Neural progenitor cell (in vitro differentiated cells): ENCODE measurements around the gene CDH23. TPM values are rescaled to one million over a fixed set of nuclear protein-coding genes. Genes with fewer than 3 reads are reported as not detected.

Experiments used
- DNase-seq: peaks from one replicate; pipeline ENCODE4 v3.0.0-alpha.2; 2016; ENCODE audit warnings: low spot score
- H2AFZ ChIP-seq: fragments of 200-600 bp; sonication (generic); replicated peaks from 2 replicates; pipeline ENCODE4 v1.6.1; 2016; ENCODE audit warnings: antibody characterized with exemption
- H3F3A ChIP-seq: fragments of 200-600 bp; sonication (generic); 2 replicates; pipeline ENCODE4 v1.6.1; 2016; ENCODE audit warnings: antibody characterized with exemption, low read depth
- H3K27ac ChIP-seq: fragments of 200-600 bp; sonication (generic); 2 replicates; pipeline ENCODE4 v1.5.1; 2016; ENCODE audit warnings: mild to moderate bottlenecking
- H3K27me3 ChIP-seq: fragments of 200-600 bp; sonication (generic); 2 replicates; pipeline ENCODE4 v1.6.1; 2016; ENCODE audit warnings: mild to moderate bottlenecking, moderate library complexity
- H3K36me3 ChIP-seq: fragments of 200-600 bp; sonication (generic); 2 replicates; pipeline ENCODE4 v1.5.1; 2016
- H3K4me1 ChIP-seq: fragments of 200-600 bp; sonication (generic); 2 replicates; pipeline ENCODE4 v1.6.1; 2016; ENCODE audit warnings: mixed run types
- H3K4me2 ChIP-seq: fragments of 200-600 bp; sonication (generic); 2 replicates; pipeline ENCODE4 v1.6.1; 2016
- H3K4me3 ChIP-seq: fragments of 200-600 bp; sonication (generic); 2 replicates; pipeline ENCODE4 v1.5.1; 2016
- H3K79me2 ChIP-seq: fragments of 200-600 bp; sonication (generic); 2 replicates; pipeline ENCODE4 v1.6.1; 2016; ENCODE audit warnings: low read depth
- H3K9ac ChIP-seq: fragments of 200-600 bp; sonication (generic); 2 replicates; pipeline ENCODE4 v1.6.1; 2016
- H3K9me3 ChIP-seq: fragments of 200-600 bp; sonication (generic); 2 replicates; pipeline ENCODE4 v1.5.1; 2016; ENCODE audit warnings: low read depth
- H4K20me1 ChIP-seq: fragments of 200-600 bp; sonication (generic); 2 replicates; pipeline ENCODE4 v1.6.1; 2016; ENCODE audit warnings: low read depth
- H3K27ac Mint-ChIP-seq: 3 replicates; pipeline ENCODE4 v1.8.0; 2021; ENCODE audit warnings: mixed read lengths
- H3K27me3 Mint-ChIP-seq: 2 replicates; pipeline ENCODE4 v1.8.0; 2022; ENCODE audit warnings: low read depth, mild to moderate bottlenecking, inconsistent platforms, moderate library complexity, mixed read lengths; ENCODE audit not compliant: insufficient read depth
- H3K36me3 Mint-ChIP-seq: 3 replicates; pipeline ENCODE4 v1.8.0; 2021; ENCODE audit warnings: mixed read lengths
- H3K4me1 Mint-ChIP-seq: 3 replicates; pipeline ENCODE4 v1.8.0; 2021; ENCODE audit warnings: mixed read lengths
- H3K4me3 Mint-ChIP-seq: 3 replicates; pipeline ENCODE4 v1.8.0; 2021; ENCODE audit warnings: mild to moderate bottlenecking, moderate library complexity, mixed read lengths
- H3K9me3 Mint-ChIP-seq: 3 replicates; pipeline ENCODE4 v1.8.0; 2020; ENCODE audit warnings: mixed read lengths
- CTCF ChIP-seq: fragments of 200-600 bp; sonication (generic); IDR thresholded peaks from 2 replicates; pipeline ENCODE4 v1.5.1; 2017; ENCODE audit warnings: antibody characterized with exemption, mild to moderate bottlenecking
- EZH2 ChIP-seq: fragments of 200-600 bp; sonication (generic); IDR thresholded peaks from 2 replicates; pipeline ENCODE4 v1.6.1; 2017; ENCODE audit warnings: antibody characterized with exemption, mild to moderate bottlenecking, moderate library complexity
- EZH2phosphoT487 ChIP-seq: fragments of 200-600 bp; sonication (generic); IDR thresholded peaks from 2 replicates; pipeline ENCODE4 v1.6.1; 2017; ENCODE audit warnings: antibody characterized with exemption
- total RNA-seq: library from RNA; depleted of rRNA; stranded (reverse); fragments of >200 nt; gene quantifications from 2 replicates; pipeline ENCODE4 v1.2.3, GENCODE V29; 2015; ENCODE audit warnings: low replicate concordance

The CDH23 gene
- total RNA-seq, 1 donor from 2014 or later = 5.9 TPM

- peak; percentile 74 for DNase-seq
- Mint-ChIP-seq H3K9me3 (no peaks in the 10 kb centered on the region), H3K27me3 (peaks cover 5% of the 10 kb centered on the region), H3K36me3 (no peaks in the 10 kb centered on the region), H3K4me3 (no peak within 1 kb of the TSS), H3K4me1 (peaks cover 25% of the 10 kb centered on the region), H3K27ac (peak within 1 kb of the TSS; percentile 85)
- peak within 1 kb of the TSS; percentile 69 for H3K4me2 ChIP-seq
- H3K9ac ChIP-seq = no peak within 1 kb of the TSS
- no peaks in the 10 kb centered on the region for H3K27me3 ChIP-seq
- no peak within 1 kb of the TSS for H3K4me3 ChIP-seq
- H3K27ac ChIP-seq = no peak within 1 kb of the TSS
- no peaks in the 10 kb centered on the region for H3K9me3 ChIP-seq
- peaks cover 21% of the 10 kb centered on the region for H3K4me1 ChIP-seq
- no peaks in the 10 kb centered on the region for H3K36me3 ChIP-seq
- no peak for TF ChIP-seq EZH2
- no peak for TF ChIP-seq EZH2phosphoT487
- no peak for TF ChIP-seq CTCF
- H2AFZ ChIP-seq = peak within 1 kb of the TSS; percentile 64
- no peaks in the 10 kb centered on the region for H3K79me2 ChIP-seq
- peaks cover 3% of the 10 kb centered on the region for H3F3A ChIP-seq
- H4K20me1 ChIP-seq = no peaks in the 10 kb centered on the region
These were observed 322.9 kb downstream of the CDH23 start, which contains the start of gene C10orf105 for GRCh38 chr10:71719464-71720201. C10orf105 (minus strand) TSS chr10:71719778; CDS start chr10:71716337, 3,441 bp downstream.

GRCh38 chr10:71720288-71720687 is 323.6 kb downstream of the CDH23 start:
- Histone ChIP-seq H3K4me2 (peak overlapping the region; percentile 69), H3F3A (peaks cover 3% of the 10 kb centered on the region), H3K79me2 (no peaks in the 10 kb centered on the region), H4K20me1 (no peaks in the 10 kb centered on the region), H3K4me3 (no peak overlapping the region), H3K4me1 (peaks cover 21% of the 10 kb centered on the region), H3K9ac (no peak overlapping the region), H3K27me3 (no peaks in the 10 kb centered on the region), H3K27ac (no peak overlapping the region), H3K36me3 (no peaks in the 10 kb centered on the region), H3K9me3 (no peaks in the 10 kb centered on the region), H2AFZ (peak overlapping the region; percentile 64)
- H3K4me1 Mint-ChIP-seq = peaks cover 28% of the 10 kb centered on the region
- peaks cover 5% of the 10 kb centered on the region for H3K27me3 Mint-ChIP-seq
- H3K36me3 Mint-ChIP-seq = no peaks in the 10 kb centered on the region
- DNase-seq = no peak
- no peak overlapping the region for H3K4me3 Mint-ChIP-seq
- H3K9me3 Mint-ChIP-seq = no peaks in the 10 kb centered on the region
- peak overlapping the region; percentile 85 for H3K27ac Mint-ChIP-seq
- no peak for TF ChIP-seq EZH2
- TF ChIP-seq CTCF = no peak
- TF ChIP-seq EZH2phosphoT487 = no peak

- Histone ChIP-seq H4K20me1 (no peaks in the 10 kb centered on the region), H3K27ac (no peak overlapping the region), H3K4me3 (no peak overlapping the region), H3K9ac (no peak overlapping the region), H2AFZ (no peak overlapping the region), H3K36me3 (no peaks in the 10 kb centered on the region), H3K4me2 (no peak overlapping the region), H3K27me3 (no peaks in the 10 kb centered on the region), H3K9me3 (no peaks in the 10 kb centered on the region), H3K4me1 (peaks cover 21% of the 10 kb centered on the region), H3K79me2 (no peaks in the 10 kb centered on the region), H3F3A (peaks cover 3% of the 10 kb centered on the region)
- Mint-ChIP-seq H3K4me3 (no peak overlapping the region), H3K4me1 (peaks cover 37% of the 10 kb centered on the region), H3K27me3 (peaks cover 5% of the 10 kb centered on the region), H3K9me3 (no peaks in the 10 kb centered on the region), H3K27ac (no peak overlapping the region), H3K36me3 (no peaks in the 10 kb centered on the region)
- no peak for DNase-seq
- TF ChIP-seq CTCF (no peak), EZH2phosphoT487 (no peak), EZH2 (no peak)
These were observed 324.6 kb downstream of the CDH23 start for GRCh38 chr10:71721313-71721712.
